Smooth muscle cell (in vitro differentiated cells): ENCODE data around the gene SNRPD3. TPM values are rescaled to one million over a fixed set of nuclear protein-coding genes. Genes with fewer than 3 reads are reported as not detected.
A peak's percentile ranks its signal among the peaks of the same experiment; 100 is the strongest.

Experiments used
- DNase-seq: peaks from one replicate; lab custom pipeline; 2025; ENCODE audit not compliant: unreplicated experiment; lab: John Stamatoyannopoulos, UW
- H2AFZ ChIP-seq: fragments of 200-600 bp; sonication (generic); 2 replicates; pipeline ENCODE4 v1.6.0; 2016; ENCODE audit warnings: antibody characterized with exemption, low read depth, mild to moderate bottlenecking
- H3F3A ChIP-seq: fragments of 200-600 bp; sonication (generic); 2 replicates; pipeline ENCODE4 v1.6.0; 2017; ENCODE audit warnings: antibody characterized with exemption, low read depth
- H3K27ac ChIP-seq: fragments of 200-600 bp; sonication (generic); 2 replicates; pipeline ENCODE4 v1.5.1; 2016; ENCODE audit warnings: low read depth, mild to moderate bottlenecking
- H3K27me3 ChIP-seq: fragments of 200-600 bp; sonication (generic); 2 replicates; pipeline ENCODE4 v1.6.1; 2016; ENCODE audit warnings: low read depth, mild to moderate bottlenecking
- H3K36me3 ChIP-seq: fragments of 200-600 bp; sonication (generic); 2 replicates; pipeline ENCODE4 v1.5.1; 2016; ENCODE audit warnings: low read depth
- H3K4me1 ChIP-seq: fragments of 200-600 bp; sonication (generic); 2 replicates; pipeline ENCODE4 v1.5.1; 2016; ENCODE audit warnings: low read depth
- H3K4me2 ChIP-seq: fragments of 200-600 bp; sonication (generic); 2 replicates; pipeline ENCODE4 v1.6.0; 2016; ENCODE audit warnings: mild to moderate bottlenecking
- H3K4me3 ChIP-seq: fragments of 200-600 bp; sonication (generic); 2 replicates; pipeline ENCODE4 v1.5.1; 2016; ENCODE audit warnings: mild to moderate bottlenecking
- H3K79me2 ChIP-seq: fragments of 200-600 bp; sonication (generic); 2 replicates; pipeline ENCODE4 v1.6.0; 2016; ENCODE audit warnings: low read depth, mild to moderate bottlenecking
- H3K9ac ChIP-seq: fragments of 200-600 bp; sonication (generic); 2 replicates; pipeline ENCODE4 v1.6.0; 2016; ENCODE audit warnings: low read depth
- H3K9me3 ChIP-seq: fragments of 200-600 bp; sonication (generic); replicated peaks from 2 replicates; pipeline ENCODE4 v1.5.1; 2016; ENCODE audit warnings: low read depth
- H4K20me1 ChIP-seq: fragments of 200-600 bp; sonication (generic); 2 replicates; pipeline ENCODE4 v1.6.0; 2016; ENCODE audit warnings: low read depth
- WGBS: methylation state at CpG from one replicate; pipeline ENCODE4 v1.1.7; 2016; ENCODE audit warnings: low lambda C conversion rate; 5-methylcytosine and 5-hydroxymethylcytosine counted together
- polyA plus RNA-seq: library from polyadenylated mRNA; unstranded; fragments of >200 nt; fragmentation: Nextera tagmentation; extraction: Ambion mirVana; gene quantifications from 2 replicates; pipeline ENCODE4 v1.2.1, GENCODE V29; 2016
- total RNA-seq: library from RNA; depleted of rRNA; stranded (reverse); fragments of >200 nt; gene quantifications from 2 replicates; pipeline ENCODE4 v1.2.3, GENCODE V29; 2014
- TF ChIP-seq, protein P1 (sequence below): fragments of 200-600 bp; sonication (generic); IDR thresholded peaks from 2 replicates; pipeline ENCODE4 v1.5.1; 2017; ENCODE audit warnings: borderline replicate concordance, mild to moderate bottlenecking, antibody characterized with exemption; ENCODE audit not compliant: insufficient read depth, poor library complexity, severe bottlenecking

The SNRPD3 gene
- total and polyA plus RNA-seq, 2 experiments from 2014 or later = 97.6 to 114 TPM

GRCh38 chr22:24578355-24579257, 22.8 kb downstream of the SNRPD3 start:
- Histone ChIP-seq H3K4me1 (no peaks in the 10 kb centered on the region), H3K4me3 (no peak overlapping the region), H3K4me2 (peak overlapping the region; percentile 47), H3K79me2 (no peaks in the 10 kb centered on the region), H3K9ac (no peak overlapping the region), H3F3A (peaks cover 28% of the 10 kb centered on the region), H4K20me1 (no peaks in the 10 kb centered on the region), H3K27me3 (no peaks in the 10 kb centered on the region), H3K27ac (peak overlapping the region; percentile 87), H3K9me3 (no peaks in the 10 kb centered on the region), H2AFZ (no peak overlapping the region), H3K36me3 (peaks cover 7% of the 10 kb centered on the region)
- TF ChIP-seq, protein P1, sequence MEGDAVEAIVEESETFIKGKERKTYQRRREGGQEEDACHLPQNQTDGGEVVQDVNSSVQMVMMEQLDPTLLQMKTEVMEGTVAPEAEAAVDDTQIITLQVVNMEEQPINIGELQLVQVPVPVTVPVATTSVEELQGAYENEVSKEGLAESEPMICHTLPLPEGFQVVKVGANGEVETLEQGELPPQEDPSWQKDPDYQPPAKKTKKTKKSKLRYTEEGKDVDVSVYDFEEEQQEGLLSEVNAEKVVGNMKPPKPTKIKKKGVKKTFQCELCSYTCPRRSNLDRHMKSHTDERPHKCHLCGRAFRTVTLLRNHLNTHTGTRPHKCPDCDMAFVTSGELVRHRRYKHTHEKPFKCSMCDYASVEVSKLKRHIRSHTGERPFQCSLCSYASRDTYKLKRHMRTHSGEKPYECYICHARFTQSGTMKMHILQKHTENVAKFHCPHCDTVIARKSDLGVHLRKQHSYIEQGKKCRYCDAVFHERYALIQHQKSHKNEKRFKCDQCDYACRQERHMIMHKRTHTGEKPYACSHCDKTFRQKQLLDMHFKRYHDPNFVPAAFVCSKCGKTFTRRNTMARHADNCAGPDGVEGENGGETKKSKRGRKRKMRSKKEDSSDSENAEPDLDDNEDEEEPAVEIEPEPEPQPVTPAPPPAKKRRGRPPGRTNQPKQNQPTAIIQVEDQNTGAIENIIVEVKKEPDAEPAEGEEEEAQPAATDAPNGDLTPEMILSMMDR = no peak
- WGBS = 43% methylated on average over 8 of the region's 8 CpGs
- DNase-seq = no peak

- peak overlapping the region; percentile 87 for H3K27ac ChIP-seq
- no peaks in the 10 kb centered on the region for H3K79me2 ChIP-seq
- no peaks in the 10 kb centered on the region for H4K20me1 ChIP-seq
- TF ChIP-seq, protein P1 = no peak
- peak overlapping the region; percentile 47 for H3K4me2 ChIP-seq
- no peaks in the 10 kb centered on the region for H3K9me3 ChIP-seq
- H2AFZ ChIP-seq = no peak overlapping the region
- DNase-seq = no peak
- H3K4me1 ChIP-seq = no peaks in the 10 kb centered on the region
- H3F3A ChIP-seq = peaks cover 28% of the 10 kb centered on the region
- no peak overlapping the region for H3K4me3 ChIP-seq
- peaks cover 3% of the 10 kb centered on the region for H3K36me3 ChIP-seq
- WGBS = 67% methylated on average over 1 of the region's 1 CpG
- H3K27me3 ChIP-seq = no peaks in the 10 kb centered on the region
- peak overlapping the region; percentile 17 for H3K9ac ChIP-seq
Measured at GRCh38 chr22:24579258-24579601, 23.4 kb downstream of the SNRPD3 start.

GRCh38 chr22:24580276-24580675, 24.5 kb downstream of the SNRPD3 start:
- WGBS = 83% methylated on average over 2 of the region's 2 CpGs
- peak overlapping the region; percentile 47 for H3K4me2 ChIP-seq
- H3K4me1 ChIP-seq = no peaks in the 10 kb centered on the region
- TF ChIP-seq, protein P1 = no peak
- no peaks in the 10 kb centered on the region for H4K20me1 ChIP-seq
- no peaks in the 10 kb centered on the region for H3K36me3 ChIP-seq
- peak overlapping the region; percentile 87 for H3K27ac ChIP-seq
- no peak overlapping the region for H3K4me3 ChIP-seq
- no peaks in the 10 kb centered on the region for H3K79me2 ChIP-seq
- no peak for DNase-seq
- H2AFZ ChIP-seq = no peak overlapping the region
- H3F3A ChIP-seq = peaks cover 28% of the 10 kb centered on the region
- H3K9me3 ChIP-seq = no peaks in the 10 kb centered on the region
- H3K27me3 ChIP-seq = no peaks in the 10 kb centered on the region
- H3K9ac ChIP-seq = peak overlapping the region; percentile 17
